ENCODE data around the gene FBXO42.

The FBXO42 gene

GRCh38 chr1:16231331-16232315 is 120.7 kb downstream of the FBXO42 start:
- Histone ChIP-seq H3K9me3 (no peaks in the 10 kb centered on the region), H3K27ac (no peak overlapping the region), H3K4me3 (ENCODE audit: low read depth in 1 of 2, low read length in 1 of 2) (no peak overlapping the region), H3K27me3 (peaks cover 33% of the 10 kb centered on the region), H3K36me3 (no peaks in the 10 kb centered on the region), H3K4me1 (ENCODE audit: control insufficient read depth in 1 of 2, insufficient read depth in 1 of 2, low read depth in 1 of 2, low read length in 1 of 2) (peaks cover 15% of the 10 kb centered on the region in 2 experiments)
- no peak for TF ChIP-seq CTCF (IDR thresholded peaks at IDR 0.05)

GRCh38 chr1:16230744-16231143 is 121.5 kb downstream of the FBXO42 start:
- H3K4me3 ChIP-seq (ENCODE audit: low read depth in 1 of 2, low read length in 1 of 2) = no peak overlapping the region
- no peaks in the 10 kb centered on the region for H3K9me3 ChIP-seq
- peaks cover 9 to 10% of the 10 kb centered on the region in 2 experiments for H3K4me1 ChIP-seq (ENCODE audit: control insufficient read depth in 1 of 2, insufficient read depth in 1 of 2, low read depth in 1 of 2, low read length in 1 of 2)
- no peak for TF ChIP-seq CTCF (IDR thresholded peaks at IDR 0.05)
- no peaks in the 10 kb centered on the region for H3K36me3 ChIP-seq
- H3K27me3 ChIP-seq = peaks cover 41% of the 10 kb centered on the region
- H3K27ac ChIP-seq = no peak overlapping the region

- no peak for TF ChIP-seq CTCF (IDR thresholded peaks at IDR 0.05)
- Histone ChIP-seq H3K4me1 (ENCODE audit: control insufficient read depth in 1 of 2, insufficient read depth in 1 of 2, low read depth in 1 of 2, low read length in 1 of 2) (peaks cover 9 to 10% of the 10 kb centered on the region in 2 experiments), H3K9me3 (no peaks in the 10 kb centered on the region), H3K4me3 (ENCODE audit: low read depth in 1 of 2, low read length in 1 of 2) (no peak overlapping the region), H3K27ac (no peak overlapping the region), H3K36me3 (no peaks in the 10 kb centered on the region), H3K27me3 (peaks cover 47% of the 10 kb centered on the region)
These were observed 122.1 kb downstream of the FBXO42 start for GRCh38 chr1:16229976-16230740.

- Histone ChIP-seq H3K4me3 (ENCODE audit: low read depth in 1 of 2, low read length in 1 of 2) (no peak overlapping the region), H3K36me3 (no peaks in the 10 kb centered on the region), H3K27ac (no peak overlapping the region), H3K27me3 (peaks cover 65% of the 10 kb centered on the region), H3K9me3 (no peaks in the 10 kb centered on the region), H3K4me1 (ENCODE audit: control insufficient read depth in 1 of 2, insufficient read depth in 1 of 2, low read depth in 1 of 2, low read length in 1 of 2) (peaks cover 9 to 10% of the 10 kb centered on the region in 2 experiments)
- TF ChIP-seq CTCF (IDR thresholded peaks at IDR 0.05) = no peak
These were observed 125.6 kb downstream of the FBXO42 start for GRCh38 chr1:16226490-16227179.

- no peaks in the 10 kb centered on the region for H3K36me3 ChIP-seq
- no peak overlapping the region for H3K4me3 ChIP-seq (ENCODE audit: low read depth in 1 of 2, low read length in 1 of 2)
- TF ChIP-seq CTCF (IDR thresholded peaks at IDR 0.05) = no peak
- H3K4me1 ChIP-seq (ENCODE audit: control insufficient read depth in 1 of 2, insufficient read depth in 1 of 2, low read depth in 1 of 2, low read length in 1 of 2) = peaks cover 9 to 10% of the 10 kb centered on the region in 2 experiments
- no peak overlapping the region for H3K27ac ChIP-seq
- no peaks in the 10 kb centered on the region for H3K9me3 ChIP-seq
- peaks cover 65% of the 10 kb centered on the region for H3K27me3 ChIP-seq
These were observed 126.2 kb downstream of the FBXO42 start for GRCh38 chr1:16226129-16226489.

Data from neutrophil (primary cell).